K562 (cell line): Measurements from ENCODE around the gene SPOCK2. TPM values are rescaled to one million over a fixed set of nuclear protein-coding genes. Genes with fewer than 3 reads are reported as not detected.
A peak's percentile ranks its signal among the peaks of the same experiment; 100 is the strongest.

Source experiments
- ATAC-seq: fragments of 200-7000 bp; cut with Tn5 transposase; 3 replicates; pipeline ENCODE4 v1.9.1; 2020; ENCODE audit warnings: moderate library complexity
- BruUV-seq: library from RNA; stranded (reverse); fragments of 400-500 nt; replicated peaks from 2 replicates; lab custom pipeline; 2021; lab: Mats Ljungman, UMichigan
- CTCF ChIA-PET: fragments of 300-600 bp; formaldehyde crosslinking; extraction: SDS; loops from one replicate; lab custom pipeline; 2021; ENCODE audit warnings: low intra/inter-chr PET ratio; lab: Yijun Ruan, JAX
- POLR2A ChIA-PET: fragments of 300-600, 350-650 bp; sonication (Branson Sonifier 250); formaldehyde crosslinking; extraction: SDS; loops from one replicate; lab custom pipeline; 2021; ENCODE audit warnings: antibody characterized with exemption, inconsistent platforms; lab: Yijun Ruan, JAX
- DNase-seq, 4 experiments: peaks; one replicate each; pipeline versions ENCODE4 v3.0.0 to v3.0.0-alpha.2; 2011 to 2018; ENCODE audit warnings: low spot score in 3 of 4, mixed read lengths in 3 of 4; ENCODE audit errors: extremely low read depth in 1 of 4
- FAIRE-seq: peaks from 2 replicates; lab custom pipeline; 2011; peaks lifted over from hg19 to GRCh38; lab: Jason Lieb, UNC
- H2AFZ ChIP-seq: 2 replicates; pipeline ENCODE4 v1.6.0; 2011; ENCODE audit warnings: low read depth, low read length, control low read depth, inconsistent platforms
- H3K27ac ChIP-seq: fragments of 200-600 bp; 3 replicates; pipeline ENCODE4 v1.8.0; 2011; ENCODE audit warnings: low read depth, mild to moderate bottlenecking, control low read depth, inconsistent platforms, low read length, moderate library complexity, mixed read lengths; ENCODE audit errors: extremely low read depth
- H3K27me3 ChIP-seq, 2 experiments: fragments of 300-600 bp in 1 of 2; 2 replicates in 1 of 2; 3 replicates in 1 of 2; pipeline versions ENCODE4 v1.6.0 to v1.8.0; 2011; ENCODE audit warnings: inconsistent platforms in 2 of 2, low read length in 2 of 2, mild to moderate bottlenecking in 1 of 2, mixed read lengths in 1 of 2, moderate library complexity in 1 of 2; ENCODE audit not compliant: control insufficient read depth in 2 of 2, insufficient read depth in 2 of 2
- H3K36me3 ChIP-seq: fragments of 300-600 bp; 3 replicates; pipeline ENCODE4 v1.8.0; 2011; ENCODE audit warnings: mild to moderate bottlenecking, low read length, inconsistent platforms; ENCODE audit not compliant: control insufficient read depth, insufficient read depth
- H3K4me1 ChIP-seq, 2 experiments: fragments of 200-600 bp in 1 of 2; replicated peaks in 1 of 2; 2 replicates in 1 of 2; 3 replicates in 1 of 2; pipeline versions ENCODE4 v1.5.1 to v1.8.0; 2011; ENCODE audit warnings: inconsistent platforms in 2 of 2, low read length in 2 of 2, mild to moderate bottlenecking in 1 of 2, mixed read lengths in 1 of 2, moderate library complexity in 1 of 2; ENCODE audit not compliant: control insufficient read depth in 2 of 2, insufficient read depth in 2 of 2
- H3K4me2 ChIP-seq: 2 replicates; pipeline ENCODE4 v1.6.1; 2011; ENCODE audit warnings: low read length, control low read depth, inconsistent platforms, mixed read lengths; ENCODE audit not compliant: insufficient read depth
- H3K4me3 ChIP-seq: fragments of 200-600 bp; sonication (generic), shearing (Covaris generic); 2 replicates; pipeline ENCODE4 v1.5.1; 2016; ENCODE audit warnings: control low read depth, inconsistent platforms
- H3K79me2 ChIP-seq: fragments of 200-600 bp; 3 replicates; pipeline ENCODE4 v1.8.0; 2011; ENCODE audit warnings: low read length, inconsistent platforms; ENCODE audit not compliant: control insufficient read depth, insufficient read depth
- H3K9ac ChIP-seq, 2 experiments: 2 replicates each; pipeline versions ENCODE4 v1.6.0 to v1.6.1; 2011; ENCODE audit warnings: low read depth in 2 of 2, low read length in 2 of 2, control low read depth in 1 of 2, inconsistent platforms in 1 of 2, mild to moderate bottlenecking in 1 of 2, mixed read lengths in 1 of 2; ENCODE audit not compliant: insufficient read depth in 1 of 2
- H3K9me1 ChIP-seq: one replicate; pipeline ENCODE4 v1.6.0; 2011; ENCODE audit warnings: inconsistent platforms, mild to moderate bottlenecking, low read length, moderate library complexity; ENCODE audit not compliant: control insufficient read depth, insufficient read depth
- H3K9me3 ChIP-seq: replicated peaks from 2 replicates; pipeline ENCODE4 v1.5.1; 2011; ENCODE audit warnings: low read depth, low read length, inconsistent platforms; ENCODE audit not compliant: control insufficient read depth, insufficient read depth
- H4K20me1 ChIP-seq: replicated peaks from 2 replicates; pipeline ENCODE4 v1.6.1; 2011; ENCODE audit warnings: low read length, inconsistent platforms, mixed read lengths; ENCODE audit not compliant: control insufficient read depth, insufficient read depth
- BRD4 ChIP-seq: fragments of 200-600 bp; sonication (generic); IDR thresholded peaks from 2 replicates; pipeline ENCODE4 v1.6.1; 2017; ENCODE audit warnings: inconsistent platforms
- KLF1 ChIP-seq: fragments of 450-650 bp; IDR thresholded peaks from 2 replicates; pipeline ENCODE4 v1.6.1; 2016; ENCODE audit warnings: missing genetic modification characterization, missing compliant biosample characterization
- KLF10 ChIP-seq: fragments of 250-450 bp; sonication (Bioruptor Pico); IDR thresholded peaks from 2 replicates; pipeline ENCODE4 v1.6.1; 2021; ENCODE audit warnings: matching md5 sums
- ZFP1 ChIP-seq: fragments of 450-650 bp; formaldehyde crosslinking; IDR thresholded peaks from 2 replicates; pipeline ENCODE4 v1.4.0; 2020; ENCODE audit warnings: mild to moderate bottlenecking, mixed read lengths
- ZKSCAN1 ChIP-seq: fragments of 150-350 bp; IDR thresholded peaks from 2 replicates; pipeline ENCODE4 v1.6.1; 2016; ENCODE audit warnings: low read depth, low read length
- WGBS: fragments of 100-300 bp; shearing (Covaris generic); methylation state at CpG from one replicate; pipeline ENCODE4 v1.1.6; 2016; ENCODE audit warnings: low coverage, mixed read lengths; ENCODE audit not compliant: insufficient coverage; ENCODE audit errors: missing lambda C conversion rate; 5-methylcytosine and 5-hydroxymethylcytosine counted together
- in situ Hi-C: fragments of 300-500 bp; cut with MboI; formaldehyde crosslinking; loops from 4 replicates; pipeline ENCODE4 v1.15.0; 2018; ENCODE audit warnings: inconsistent platforms, mixed read lengths
- intact Hi-C: fragments of 100-400 bp; cut with micrococcal nuclease; formaldehyde crosslinking; loops from 2 replicates; pipeline ENCODE4 v1.14.2; 2022
- polyA plus RNA-seq, 8 experiments: library from polyadenylated mRNA; depleted of rRNA in 4 of 8; stranded (reverse) in 5 of 8; unstranded in 3 of 8; fragments of >200 nt; fragmentation: Nextera tagmentation in 2 of 8; fragmentation: Illumina TruSeq in 1 of 8; extraction: Ambion mirVana in 2 of 8; extraction: Trizol in 1 of 8; gene quantifications; 2 replicates each; pipeline versions ENCODE4 v1.2.1 to v1.2.3, GENCODE V29; 2011 to 2014; ENCODE audit warnings: inconsistent platforms in 1 of 8, missing spikeins in 1 of 8
- total RNA-seq, 7 experiments: library from RNA; depleted of rRNA in 6 of 7; stranded (reverse); fragments of >200 nt in 6 of 7; fragmentation: Illumina TruSeq in 2 of 7; extraction: Trizol in 2 of 7; gene quantifications; 2 replicates each; pipeline versions ENCODE4 v1.2.1 to v1.2.3, GENCODE V29; 2011 to 2021; ENCODE audit warnings: low replicate concordance in 1 of 7
- TF ChIP-seq, protein P1 (sequence below), 2 experiments: IDR thresholded peaks; 2 replicates each; pipeline ENCODE4 v1.6.1; 2011; ENCODE audit warnings: borderline replicate concordance in 1 of 2, control low read depth in 1 of 2, low read depth in 1 of 2, low read length in 1 of 2, mild to moderate bottlenecking in 1 of 2, mixed read lengths in 1 of 2, moderate library complexity in 1 of 2; ENCODE audit not compliant: insufficient read depth in 1 of 2, insufficient read length in 1 of 2, poor library complexity in 1 of 2, severe bottlenecking in 1 of 2; ENCODE audit errors: extremely low read depth in 1 of 2
- TF ChIP-seq, protein P2 (sequence below), 2 experiments: fragments of 450-650 bp in 1 of 2; IDR thresholded peaks; 2 replicates each; pipeline ENCODE4 v1.6.1; 2011 to 2017; ENCODE audit warnings: low read depth in 2 of 2, antibody characterized with exemption in 1 of 2, borderline replicate concordance in 1 of 2, low read length in 1 of 2, mild to moderate bottlenecking in 1 of 2, mixed read lengths in 1 of 2; ENCODE audit not compliant: control insufficient read depth in 1 of 2

The SPOCK2 gene
- total and polyA plus RNA-seq, 9 of the 15 experiments (the other 6 are each of a cell fraction or from before 2014, with no cell fraction given): 0.04 to 0.86 (median 0.11) TPM; not detected in 2

DNA sequence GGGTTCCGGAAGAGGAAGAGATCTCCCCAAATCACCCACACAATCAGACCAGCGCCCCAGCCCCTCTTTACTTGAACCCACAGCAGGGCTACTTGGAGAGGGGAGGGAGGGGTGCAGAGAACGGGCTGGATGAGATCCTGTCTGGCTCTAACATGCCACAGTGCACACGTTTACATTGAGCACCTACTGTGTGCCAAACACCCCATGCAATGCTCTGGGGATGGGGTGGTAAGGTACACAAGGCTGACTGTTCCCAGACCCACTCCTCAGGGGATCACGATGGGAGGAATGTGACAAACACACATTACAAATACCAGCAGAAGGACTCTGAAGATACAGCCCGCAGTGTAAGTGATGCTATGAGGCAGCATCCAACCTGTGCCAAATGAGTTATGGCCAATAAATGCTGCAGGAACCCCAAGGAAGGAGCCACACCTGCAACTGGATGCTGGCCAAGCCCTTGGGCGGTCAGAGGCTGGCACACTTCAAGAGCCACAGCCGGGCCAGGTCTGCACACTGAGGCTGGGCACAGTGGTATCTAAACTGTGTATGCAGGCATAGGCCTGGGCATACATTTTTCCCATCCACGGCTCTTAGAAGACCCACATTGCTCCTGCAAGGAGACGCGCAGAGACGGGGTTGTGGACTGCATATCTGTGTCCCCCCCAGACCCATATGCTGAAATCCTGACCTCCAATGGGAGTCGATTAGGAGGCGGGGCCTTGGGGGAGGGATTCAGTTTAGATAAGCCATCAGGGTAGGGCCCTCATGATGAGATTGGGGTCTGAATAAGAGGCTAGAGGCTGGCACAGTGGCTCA, 6.4 kb downstream of the SPOCK2 start:
- DNase-seq (no peak), FAIRE-seq (no peak), ATAC-seq (no peak)
- Histone ChIP-seq H2AFZ (no peak overlapping the region), H3K27ac (no peak overlapping the region), H3K4me3 (no peak overlapping the region), H3K36me3 (no peaks in the 10 kb centered on the region), H4K20me1 (no peaks in the 10 kb centered on the region), H3K9me3 (no peaks in the 10 kb centered on the region), H3K27me3 (no peaks in the 10 kb centered on the region), H3K9me1 (no peaks in the 10 kb centered on the region), H3K4me1 (peaks cover 0 to 13% of the 10 kb centered on the region in 2 experiments; a peak in 2 of 5 replicates), H3K4me2 (no peak overlapping the region), H3K9ac (no peak overlapping the region), H3K79me2 (no peaks in the 10 kb centered on the region)
- ChIA-PET POLR2A (no interaction called here), CTCF (no interaction called here)
- peak; percentile 85 for TF ChIP-seq ZKSCAN1
- TF ChIP-seq, protein P1, sequence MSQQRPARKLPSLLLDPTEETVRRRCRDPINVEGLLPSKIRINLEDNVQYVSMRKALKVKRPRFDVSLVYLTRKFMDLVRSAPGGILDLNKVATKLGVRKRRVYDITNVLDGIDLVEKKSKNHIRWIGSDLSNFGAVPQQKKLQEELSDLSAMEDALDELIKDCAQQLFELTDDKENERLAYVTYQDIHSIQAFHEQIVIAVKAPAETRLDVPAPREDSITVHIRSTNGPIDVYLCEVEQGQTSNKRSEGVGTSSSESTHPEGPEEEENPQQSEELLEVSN (IDR thresholded peaks at IDR 0.05; ENCODE audit: borderline replicate concordance in 1 of 2, extremely low read depth in 1 of 2, insufficient read depth in 1 of 2, insufficient read length in 1 of 2, low read depth in 1 of 2, low read length in 1 of 2, poor library complexity in 1 of 2, severe bottlenecking in 1 of 2): no peak
- TF ChIP-seq, protein P2, sequence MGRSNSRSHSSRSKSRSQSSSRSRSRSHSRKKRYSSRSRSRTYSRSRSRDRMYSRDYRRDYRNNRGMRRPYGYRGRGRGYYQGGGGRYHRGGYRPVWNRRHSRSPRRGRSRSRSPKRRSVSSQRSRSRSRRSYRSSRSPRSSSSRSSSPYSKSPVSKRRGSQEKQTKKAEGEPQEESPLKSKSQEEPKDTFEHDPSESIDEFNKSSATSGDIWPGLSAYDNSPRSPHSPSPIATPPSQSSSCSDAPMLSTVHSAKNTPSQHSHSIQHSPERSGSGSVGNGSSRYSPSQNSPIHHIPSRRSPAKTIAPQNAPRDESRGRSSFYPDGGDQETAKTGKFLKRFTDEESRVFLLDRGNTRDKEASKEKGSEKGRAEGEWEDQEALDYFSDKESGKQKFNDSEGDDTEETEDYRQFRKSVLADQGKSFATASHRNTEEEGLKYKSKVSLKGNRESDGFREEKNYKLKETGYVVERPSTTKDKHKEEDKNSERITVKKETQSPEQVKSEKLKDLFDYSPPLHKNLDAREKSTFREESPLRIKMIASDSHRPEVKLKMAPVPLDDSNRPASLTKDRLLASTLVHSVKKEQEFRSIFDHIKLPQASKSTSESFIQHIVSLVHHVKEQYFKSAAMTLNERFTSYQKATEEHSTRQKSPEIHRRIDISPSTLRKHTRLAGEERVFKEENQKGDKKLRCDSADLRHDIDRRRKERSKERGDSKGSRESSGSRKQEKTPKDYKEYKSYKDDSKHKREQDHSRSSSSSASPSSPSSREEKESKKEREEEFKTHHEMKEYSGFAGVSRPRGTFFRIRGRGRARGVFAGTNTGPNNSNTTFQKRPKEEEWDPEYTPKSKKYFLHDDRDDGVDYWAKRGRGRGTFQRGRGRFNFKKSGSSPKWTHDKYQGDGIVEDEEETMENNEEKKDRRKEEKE (IDR thresholded peaks at IDR 0.05; ENCODE audit: borderline replicate concordance in 1 of 2, control insufficient read depth in 1 of 2, low read depth in 2 of 2, low read length in 1 of 2): no peak
- no peak for TF ChIP-seq KLF1
- TF ChIP-seq KLF10 (CRISPR knock-in tag): no peak
- TF ChIP-seq ZFP1 (CRISPR knock-in tag): no peak
- TF ChIP-seq BRD4: no peak
- WGBS: 27% methylated on average over 14 of the region's 14 CpGs
- in situ Hi-C loops (no loop called here), intact Hi-C loops (no loop called here)
- no TSS peak for BruUV-seq
